ENCODE data around the gene KCNC1. TPM values are rescaled to one million over a fixed set of nuclear protein-coding genes. Genes with fewer than 3 reads are reported as not detected.

KCNC1 gene
- total RNA-seq, 2 donors from 2014 or later = not detected

GRCh38 chr11:17718015-17718414, 16.6 kb upstream of the KCNC1 start:
- H3K36me3 ChIP-seq = no peaks in the 10 kb centered on the region
- TF ChIP-seq, protein P1, sequence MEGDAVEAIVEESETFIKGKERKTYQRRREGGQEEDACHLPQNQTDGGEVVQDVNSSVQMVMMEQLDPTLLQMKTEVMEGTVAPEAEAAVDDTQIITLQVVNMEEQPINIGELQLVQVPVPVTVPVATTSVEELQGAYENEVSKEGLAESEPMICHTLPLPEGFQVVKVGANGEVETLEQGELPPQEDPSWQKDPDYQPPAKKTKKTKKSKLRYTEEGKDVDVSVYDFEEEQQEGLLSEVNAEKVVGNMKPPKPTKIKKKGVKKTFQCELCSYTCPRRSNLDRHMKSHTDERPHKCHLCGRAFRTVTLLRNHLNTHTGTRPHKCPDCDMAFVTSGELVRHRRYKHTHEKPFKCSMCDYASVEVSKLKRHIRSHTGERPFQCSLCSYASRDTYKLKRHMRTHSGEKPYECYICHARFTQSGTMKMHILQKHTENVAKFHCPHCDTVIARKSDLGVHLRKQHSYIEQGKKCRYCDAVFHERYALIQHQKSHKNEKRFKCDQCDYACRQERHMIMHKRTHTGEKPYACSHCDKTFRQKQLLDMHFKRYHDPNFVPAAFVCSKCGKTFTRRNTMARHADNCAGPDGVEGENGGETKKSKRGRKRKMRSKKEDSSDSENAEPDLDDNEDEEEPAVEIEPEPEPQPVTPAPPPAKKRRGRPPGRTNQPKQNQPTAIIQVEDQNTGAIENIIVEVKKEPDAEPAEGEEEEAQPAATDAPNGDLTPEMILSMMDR (IDR thresholded peaks at IDR 0.05) = no peak
- no peak overlapping the region for H3K27ac ChIP-seq
- H3K4me3 ChIP-seq = no peak overlapping the region
- peaks cover 14 to 31% of the 10 kb centered on the region in 2 donors for H3K27me3 ChIP-seq
- H3K4me1 ChIP-seq = peaks cover 0 to 40% of the 10 kb centered on the region in 2 donors
- no peaks in the 10 kb centered on the region for H3K9me3 ChIP-seq
- DNase-seq (ENCODE audit: low spot score) = no peak

GRCh38 chr11:17718510-17718962, 16.0 kb upstream of the KCNC1 start:
- no peak for DNase-seq (ENCODE audit: low spot score)
- TF ChIP-seq, protein P1 (IDR thresholded peaks at IDR 0.05) = no peak
- Histone ChIP-seq H3K27me3 (peaks cover 14 to 31% of the 10 kb centered on the region in 2 donors), H3K4me1 (peaks cover 0 to 40% of the 10 kb centered on the region in 2 donors), H3K9me3 (no peaks in the 10 kb centered on the region), H3K4me3 (no peak overlapping the region), H3K36me3 (no peaks in the 10 kb centered on the region), H3K27ac (no peak overlapping the region)

- peak within 1 kb of the TSS in 1 of 2 donors; percentile 19 for H3K4me3 ChIP-seq
- peaks cover 14 to 31% of the 10 kb centered on the region in 2 donors for H3K27me3 ChIP-seq
- peaks cover 0 to 40% of the 10 kb centered on the region in 2 donors for H3K4me1 ChIP-seq
- H3K36me3 ChIP-seq = no peaks in the 10 kb centered on the region
- DNase-seq (ENCODE audit: low spot score) = no peak
- TF ChIP-seq, protein P1 (IDR thresholded peaks at IDR 0.05) = no peak
- no peaks in the 10 kb centered on the region for H3K9me3 ChIP-seq
- no peak within 1 kb of the TSS for H3K27ac ChIP-seq
These were observed 15.3 kb upstream of the KCNC1 start, which contains the start of gene MYOD1 for GRCh38 chr11:17719028-17719937. Gene MYOD1, plus strand, starts transcription at chr11:17719571. Its CDS starts 212 bp downstream, at chr11:17719783.

DNA sequence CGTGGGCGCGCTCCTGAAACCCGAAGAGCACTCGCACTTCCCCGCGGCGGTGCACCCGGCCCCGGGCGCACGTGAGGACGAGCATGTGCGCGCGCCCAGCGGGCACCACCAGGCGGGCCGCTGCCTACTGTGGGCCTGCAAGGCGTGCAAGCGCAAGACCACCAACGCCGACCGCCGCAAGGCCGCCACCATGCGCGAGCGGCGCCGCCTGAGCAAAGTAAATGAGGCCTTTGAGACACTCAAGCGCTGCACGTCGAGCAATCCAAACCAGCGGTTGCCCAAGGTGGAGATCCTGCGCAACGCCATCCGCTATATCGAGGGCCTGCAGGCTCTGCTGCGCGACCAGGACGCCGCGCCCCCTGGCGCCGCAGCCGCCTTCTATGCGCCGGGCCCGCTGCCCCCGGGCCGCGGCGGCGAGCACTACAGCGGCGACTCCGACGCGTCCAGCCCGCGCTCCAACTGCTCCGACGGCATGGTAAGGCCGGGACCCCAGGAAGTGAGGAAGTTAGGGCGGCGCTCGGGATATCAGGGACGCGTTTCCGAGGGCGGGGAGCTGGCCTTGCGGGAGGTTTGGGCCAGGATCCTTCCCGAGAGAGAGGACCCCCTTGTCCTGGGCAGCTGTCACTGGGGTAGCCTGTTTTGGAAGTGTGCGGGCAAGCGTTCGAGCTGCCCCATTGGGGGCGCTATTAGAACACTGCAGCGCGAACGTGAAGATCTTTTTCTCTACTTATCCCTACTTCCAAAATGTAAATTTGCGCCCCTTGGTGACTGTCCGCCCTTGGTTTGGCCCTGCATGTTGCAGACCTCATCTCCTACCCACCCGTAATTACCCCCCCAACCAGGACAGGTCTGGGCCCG, 14.4 kb upstream of the KCNC1 start:
- no peak for DNase-seq (ENCODE audit: low spot score)
- Histone ChIP-seq H3K9me3 (no peaks in the 10 kb centered on the region), H3K36me3 (no peaks in the 10 kb centered on the region), H3K4me3 (no peak overlapping the region), H3K4me1 (peaks cover 0 to 34% of the 10 kb centered on the region in 2 donors), H3K27ac (no peak overlapping the region), H3K27me3 (peaks cover 14 to 31% of the 10 kb centered on the region in 2 donors)
- TF ChIP-seq, protein P1 (IDR thresholded peaks at IDR 0.05) = peak in 1 of 2 donors; percentile 47

GRCh38 chr11:17720796-17721171, 13.8 kb upstream of the KCNC1 start:
- Histone ChIP-seq H3K4me1 (peaks cover 0 to 34% of the 10 kb centered on the region in 2 donors), H3K36me3 (no peaks in the 10 kb centered on the region), H3K4me3 (no peak overlapping the region), H3K9me3 (no peaks in the 10 kb centered on the region), H3K27ac (no peak overlapping the region), H3K27me3 (peaks cover 14 to 31% of the 10 kb centered on the region in 2 donors)
- TF ChIP-seq, protein P1 (IDR thresholded peaks at IDR 0.05) = no peak
- DNase-seq (ENCODE audit: low spot score) = no peak
